SK-N-SH (cell line): ENCODE measurements around the gene PDE8A. TPM values are rescaled to one million over a fixed set of nuclear protein-coding genes. Genes with fewer than 3 reads are reported as not detected.

Source experiments
- CTCF ChIA-PET: fragments of 300-600, 350-600 bp; formaldehyde crosslinking; extraction: SDS; loops from one replicate; lab custom pipeline; 2021; lab: Yijun Ruan, JAX
- POLR2A ChIA-PET: fragments of 350-600 bp; sonication (Branson Sonifier 250); formaldehyde crosslinking; extraction: SDS; loops from one replicate; lab custom pipeline; 2020; ENCODE audit warnings: antibody characterized with exemption, inconsistent platforms; lab: Yijun Ruan, JAX
- DNase-seq: peaks from one replicate; pipeline ENCODE4 v3.0.0; 2012
- H2AFZ ChIP-seq: fragments of 200-600 bp; sonication (generic); 2 replicates; pipeline ENCODE4 v1.8.1; 2016; ENCODE audit warnings: antibody characterized with exemption, mild to moderate bottlenecking, low read depth
- H3F3A ChIP-seq: fragments of 200-600 bp; sonication (generic); replicated peaks from 2 replicates; pipeline ENCODE3; 2016; ENCODE audit warnings: antibody characterized with exemption, mild to moderate bottlenecking; ENCODE audit not compliant: insufficient read depth
- H3K27ac ChIP-seq, 2 experiments: fragments of 200-500 bp in 1 of 2; fragments of 200-600 bp in 1 of 2; sonication (Bioruptor generic) in 1 of 2; sonication (generic), shearing (Covaris generic) in 1 of 2; 2 replicates each; pipeline versions ENCODE4 v1.5.1 to v1.6.1; 2014 to 2016; ENCODE audit warnings: low read depth in 2 of 2, inconsistent platforms in 1 of 2, low read length in 1 of 2, mild to moderate bottlenecking in 1 of 2, mixed read lengths in 1 of 2
- H3K27me3 ChIP-seq: fragments of 200-600 bp; sonication (generic), shearing (Covaris generic); 2 replicates; pipeline ENCODE4 v1.6.1; 2016; ENCODE audit warnings: mixed run types; ENCODE audit not compliant: insufficient read depth
- H3K36me3 ChIP-seq, 2 experiments: fragments of 200-500 bp in 1 of 2; fragments of 200-600 bp in 1 of 2; sonication (Bioruptor generic) in 1 of 2; sonication (generic) in 1 of 2; replicated peaks in 1 of 2; 2 replicates each; pipeline versions ENCODE3 to v1.5.1; 2014 to 2016; ENCODE audit warnings: low read length in 1 of 2, mild to moderate bottlenecking in 1 of 2; ENCODE audit not compliant: insufficient read depth in 2 of 2, control insufficient read depth in 1 of 2
- H3K4me1 ChIP-seq, 2 experiments: fragments of 200-500 bp in 1 of 2; fragments of 200-600 bp in 1 of 2; sonication (Bioruptor generic) in 1 of 2; sonication (generic), shearing (Covaris generic) in 1 of 2; 2 replicates each; pipeline versions ENCODE4 v1.5.1 to v1.6.1; 2014 to 2016; ENCODE audit warnings: low read depth in 1 of 2, low read length in 1 of 2, mixed run types in 1 of 2; ENCODE audit not compliant: insufficient read depth in 2 of 2, control insufficient read depth in 1 of 2
- H3K4me2 ChIP-seq: fragments of 200-600 bp; sonication (generic), shearing (Covaris generic); 2 replicates; pipeline ENCODE4 v1.6.1; 2017; ENCODE audit warnings: mixed run types
- H3K4me3 ChIP-seq, 2 experiments: fragments of 200-500 bp in 1 of 2; fragments of 200-600 bp in 1 of 2; sonication (Bioruptor generic) in 1 of 2; sonication (generic), shearing (Covaris generic) in 1 of 2; 2 replicates each; pipeline versions ENCODE4 v1.5.1 to v1.8.1; 2014 to 2016; ENCODE audit warnings: low read depth in 2 of 2, inconsistent platforms in 1 of 2, low read length in 1 of 2, mild to moderate bottlenecking in 1 of 2, mixed read lengths in 1 of 2, moderate library complexity in 1 of 2
- H3K79me2 ChIP-seq: fragments of 200-600 bp; sonication (generic); 2 replicates; pipeline ENCODE4 v1.8.1; 2017; ENCODE audit warnings: mild to moderate bottlenecking; ENCODE audit not compliant: insufficient read depth
- H3K9ac ChIP-seq: fragments of 200-600 bp; sonication (generic); 2 replicates; pipeline ENCODE4 v1.6.1; 2017; ENCODE audit warnings: mixed run types
- H3K9me2 ChIP-seq: fragments of 200-600 bp; sonication (generic); 2 replicates; pipeline ENCODE4 v1.6.1; 2017; ENCODE audit warnings: mixed run types
- H3K9me3 ChIP-seq: fragments of 200-600 bp; sonication (generic); 2 replicates; pipeline ENCODE4 v1.6.1; 2017; ENCODE audit warnings: mixed run types, mild to moderate bottlenecking, moderate library complexity
- H4K20me1 ChIP-seq: fragments of 200-600 bp; sonication (generic); 2 replicates; pipeline ENCODE4 v1.6.1; 2017; ENCODE audit warnings: mild to moderate bottlenecking, mixed run types; ENCODE audit not compliant: insufficient read depth
- CTCF ChIP-seq: fragments of 200-600 bp; sonication (generic); IDR thresholded peaks from 2 replicates; pipeline ENCODE4 v1.6.1; 2017; ENCODE audit warnings: antibody characterized with exemption, mild to moderate bottlenecking, moderate library complexity
- EP300 ChIP-seq, 2 experiments: IDR thresholded peaks; 2 replicates each; pipeline versions ENCODE4 v1.4.0 to v1.6.1; 2012; ENCODE audit warnings: borderline replicate concordance in 1 of 2, low read depth in 1 of 2, low read length in 1 of 2
- EZH2phosphoT487 ChIP-seq: fragments of 200-600 bp; sonication (generic); IDR thresholded peaks from 2 replicates; pipeline ENCODE4 v1.6.1; 2017; ENCODE audit warnings: low read depth, mixed run types, mild to moderate bottlenecking, antibody characterized with exemption, moderate library complexity, borderline replicate concordance
- FOSL2 ChIP-seq: IDR thresholded peaks from 2 replicates; pipeline ENCODE4 v1.4.0; 2012; ENCODE audit warnings: low read depth, mild to moderate bottlenecking, moderate library complexity, borderline replicate concordance
- FOXJ3 ChIP-seq: sonication (generic); formaldehyde crosslinking; IDR thresholded peaks from 2 replicates; pipeline ENCODE4 v1.5.1; 2020; ENCODE audit warnings: mild to moderate bottlenecking, missing genetic modification reagents
- GATA2 ChIP-seq: sonication (generic); formaldehyde crosslinking; IDR thresholded peaks from 2 replicates; pipeline ENCODE4 v1.5.0; 2020; ENCODE audit warnings: mild to moderate bottlenecking, missing genetic modification reagents
- IRF3 ChIP-seq: fragments of 150-350 bp; IDR thresholded peaks from 2 replicates; pipeline ENCODE4 v1.6.1; 2016; ENCODE audit warnings: mild to moderate bottlenecking, low read depth, low read length
- MAX ChIP-seq: IDR thresholded peaks from 2 replicates; pipeline ENCODE4 v1.4.0; 2012; ENCODE audit warnings: low read depth
- MEF2A ChIP-seq: IDR thresholded peaks from 2 replicates; pipeline ENCODE4 v1.4.0; 2012; ENCODE audit warnings: low read depth, borderline replicate concordance
- MXI1 ChIP-seq: IDR thresholded peaks from 2 replicates; pipeline ENCODE4 v1.6.1; 2012; ENCODE audit warnings: mild to moderate bottlenecking, low read depth, low read length, improper control_type of control experiment
- POLR2AphosphoS5 ChIP-seq: IDR thresholded peaks from 2 replicates; pipeline ENCODE4 v1.6.1; 2012; ENCODE audit warnings: low read depth, low read length
- RCOR1 ChIP-seq: fragments of 150-350 bp; IDR thresholded peaks from 2 replicates; pipeline ENCODE4 v1.6.1; 2017; ENCODE audit warnings: antibody characterized with exemption, low read length
- RFX5 ChIP-seq: IDR thresholded peaks from 2 replicates; pipeline ENCODE4 v1.6.1; 2012; ENCODE audit warnings: mild to moderate bottlenecking, improper control_type of control experiment, low read length
- SIN3A ChIP-seq: IDR thresholded peaks from 2 replicates; pipeline ENCODE4 v1.6.1; 2012; ENCODE audit warnings: low read depth, mild to moderate bottlenecking, low read length, moderate library complexity, borderline replicate concordance
- SMC3 ChIP-seq: IDR thresholded peaks from 2 replicates; pipeline ENCODE4 v1.6.1; 2012; ENCODE audit warnings: low read depth, low read length, improper control_type of control experiment
- TAF1 ChIP-seq: IDR thresholded peaks from 2 replicates; pipeline ENCODE4 v1.6.1; 2012; ENCODE audit warnings: low read depth, mild to moderate bottlenecking, low read length, moderate library complexity, borderline replicate concordance
- TCF12 ChIP-seq: IDR thresholded peaks from 2 replicates; pipeline ENCODE4 v1.4.0; 2012
- YY1 ChIP-seq: IDR thresholded peaks from 2 replicates; pipeline ENCODE4 v1.4.0; 2012; ENCODE audit warnings: low read depth, mild to moderate bottlenecking
- WGBS: methylation state at CpG from one replicate; pipeline ENCODE4 v1.1.6; 2017; ENCODE audit warnings: low lambda C conversion rate; 5-methylcytosine and 5-hydroxymethylcytosine counted together
- polyA plus RNA-seq, 3 experiments: library from polyadenylated mRNA; depleted of rRNA; stranded (reverse); fragments of >200 nt; gene quantifications; 2 replicates each; pipeline ENCODE4 v1.2.3, GENCODE V29; 2012
- TF ChIP-seq, protein P1 (sequence below): fragments of 150-350 bp; IDR thresholded peaks from 2 replicates; pipeline ENCODE4 v1.6.1; 2017; ENCODE audit warnings: antibody characterized with exemption, low read length, low read depth, borderline replicate concordance
- TF ChIP-seq, protein P2 (sequence below): IDR thresholded peaks from 2 replicates; pipeline ENCODE4 v1.4.0; 2012; ENCODE audit warnings: low read depth, borderline replicate concordance

Gene PDE8A
- polyA plus RNA-seq, 1 of the 3 experiments (the other 2 are of a cell fraction): 13.4 TPM

GRCh38 chr15:85178308-85178707 lies 196.7 kb downstream of the PDE8A start:
- no peaks in the 10 kb centered on the region for H3K36me3 ChIP-seq
- no peak overlapping the region for H3K9ac ChIP-seq
- H3K9me2 ChIP-seq: no peaks in the 10 kb centered on the region

More at GRCh38 chr15:85178308-85178707, 196.7 kb downstream of the PDE8A start:
- Histone ChIP-seq H3F3A (no peaks in the 10 kb centered on the region), H3K79me2 (no peaks in the 10 kb centered on the region), H3K9me3 (no peaks in the 10 kb centered on the region), H3K27me3 (no peaks in the 10 kb centered on the region), H3K4me2 (no peak overlapping the region), H3K27ac (no peak overlapping the region), H3K4me1 (peaks cover 3 to 6% of the 10 kb centered on the region in 2 experiments; a peak in 2 of 4 replicates), H4K20me1 (no peaks in the 10 kb centered on the region), H2AFZ (no peak overlapping the region), H3K4me3 (no peak overlapping the region)
- WGBS: 98% methylated on average over 4 of the region's 4 CpGs
- POLR2A ChIA-PET: interaction anchor here (0.5 kb wide), 1 partner anchor 256 kb away, joined by 3 read pairs; no protein-coding TSS in a partner anchor
- TF ChIP-seq GATA2 (CRISPR knock-in tag) (no peak), MXI1 (no peak), RFX5 (no peak), SIN3A (no peak), MAX (no peak), RCOR1 (no peak), TAF1 (no peak), TCF12 (no peak), SMC3 (no peak), FOXJ3 (CRISPR knock-in tag) (no peak), POLR2AphosphoS5 (no peak), MEF2A (no peak), CTCF (no peak), EZH2phosphoT487 (no peak), YY1 (no peak), EP300 (IDR thresholded peaks at IDR 0.05; ENCODE audit: borderline replicate concordance in 1 of 2, low read depth in 1 of 2, low read length in 1 of 2) (no peak), FOSL2 (no peak), IRF3 (no peak)
- TF ChIP-seq, protein P1, sequence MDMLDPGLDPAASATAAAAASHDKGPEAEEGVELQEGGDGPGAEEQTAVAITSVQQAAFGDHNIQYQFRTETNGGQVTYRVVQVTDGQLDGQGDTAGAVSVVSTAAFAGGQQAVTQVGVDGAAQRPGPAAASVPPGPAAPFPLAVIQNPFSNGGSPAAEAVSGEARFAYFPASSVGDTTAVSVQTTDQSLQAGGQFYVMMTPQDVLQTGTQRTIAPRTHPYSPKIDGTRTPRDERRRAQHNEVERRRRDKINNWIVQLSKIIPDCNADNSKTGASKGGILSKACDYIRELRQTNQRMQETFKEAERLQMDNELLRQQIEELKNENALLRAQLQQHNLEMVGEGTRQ: no peak
- TF ChIP-seq, protein P2, sequence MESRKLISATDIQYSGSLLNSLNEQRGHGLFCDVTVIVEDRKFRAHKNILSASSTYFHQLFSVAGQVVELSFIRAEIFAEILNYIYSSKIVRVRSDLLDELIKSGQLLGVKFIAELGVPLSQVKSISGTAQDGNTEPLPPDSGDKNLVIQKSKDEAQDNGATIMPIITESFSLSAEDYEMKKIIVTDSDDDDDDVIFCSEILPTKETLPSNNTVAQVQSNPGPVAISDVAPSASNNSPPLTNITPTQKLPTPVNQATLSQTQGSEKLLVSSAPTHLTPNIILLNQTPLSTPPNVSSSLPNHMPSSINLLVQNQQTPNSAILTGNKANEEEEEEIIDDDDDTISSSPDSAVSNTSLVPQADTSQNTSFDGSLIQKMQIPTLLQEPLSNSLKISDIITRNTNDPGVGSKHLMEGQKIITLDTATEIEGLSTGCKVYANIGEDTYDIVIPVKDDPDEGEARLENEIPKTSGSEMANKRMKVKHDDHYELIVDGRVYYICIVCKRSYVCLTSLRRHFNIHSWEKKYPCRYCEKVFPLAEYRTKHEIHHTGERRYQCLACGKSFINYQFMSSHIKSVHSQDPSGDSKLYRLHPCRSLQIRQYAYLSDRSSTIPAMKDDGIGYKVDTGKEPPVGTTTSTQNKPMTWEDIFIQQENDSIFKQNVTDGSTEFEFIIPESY: no peak
- CTCF ChIA-PET: interaction anchor here (1.0 to 1.2 kb wide), 2 partner anchors 223 to 608 kb away, joined by 3 read pairs; no protein-coding TSS in a partner anchor
- DNase-seq: no peak
